Stomach (tissue), 4 donors: ENCODE results near the gene LRCH1.

Experiments used
- CTCF ChIP-seq, 7 experiments: fragments of 450-650 bp in 4 of 7; fragments of 200-600 bp in 3 of 7; sonication (generic) in 3 of 7; IDR thresholded peaks; one replicate each; pipeline ENCODE4 v1.5.1; 2016 to 2019; ENCODE audit warnings: antibody characterized with exemption in 7 of 7, control low read depth in 2 of 7, mild to moderate bottlenecking in 1 of 7
- POLR2A ChIP-seq, 4 donors: fragments of 450-650 bp; IDR thresholded peaks; one replicate each; pipeline ENCODE4 v1.6.1; 2016; ENCODE audit warnings: antibody characterized with exemption in 4 of 4, control low read depth in 2 of 4, mild to moderate bottlenecking in 1 of 4, moderate library complexity in 1 of 4

GRCh38 chr13:46665633-46666482, 112.9 kb downstream of the LRCH1 start:
- TF ChIP-seq CTCF (IDR thresholded peaks at IDR 0.05), result no peak
- TF ChIP-seq POLR2A (IDR thresholded peaks at IDR 0.05), result no peak
